ENCODE results near the gene LPP. TPM values are rescaled to one million over a fixed set of nuclear protein-coding genes. Genes with fewer than 3 reads are reported as not detected.

Gene LPP
- total RNA-seq, 1 experiment from 2014 or later: 54.0 TPM

DNA sequence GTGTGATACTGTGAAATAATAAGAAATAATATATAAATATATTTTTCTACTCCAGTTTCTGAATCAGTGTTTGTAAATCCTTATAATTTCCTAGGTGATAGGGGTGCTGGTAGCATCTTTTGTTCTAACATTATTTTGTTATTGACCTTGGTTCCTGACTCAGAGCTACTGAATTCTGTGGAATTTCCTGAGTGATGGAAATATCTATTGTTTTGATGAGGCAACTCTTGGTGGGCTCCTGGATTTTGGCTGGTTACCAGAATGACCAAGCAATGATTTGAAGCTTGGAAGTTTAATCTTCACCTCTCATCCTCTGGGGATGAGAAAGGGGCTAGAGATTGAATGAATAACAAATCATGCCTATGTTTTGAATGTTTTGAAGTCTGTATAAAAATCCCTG lies 377.3 kb downstream of the LPP start:
- Histone ChIP-seq H3K4me1 (ENCODE audit: control insufficient read depth in 1 of 2, insufficient read depth in 2 of 2, low read length in 2 of 2) (no peaks in the 10 kb centered on the region), H3K9me2 (ENCODE audit: insufficient read depth) (no peaks in the 10 kb centered on the region), H4K20me1 (ENCODE audit: insufficient read depth) (no peaks in the 10 kb centered on the region), H3K27ac (ENCODE audit: low read depth, low read length) (no peak overlapping the region), H3K9me3 (ENCODE audit: control insufficient read depth in 1 of 2, insufficient read depth in 1 of 2, low read depth in 1 of 2, low read length in 2 of 2) (no peaks in the 10 kb centered on the region), H3K79me2 (ENCODE audit: insufficient read depth, low read length) (no peaks in the 10 kb centered on the region), H3K36me3 (ENCODE audit: control insufficient read depth in 1 of 2, insufficient read depth in 2 of 2, low read length in 2 of 2) (no peaks in the 10 kb centered on the region), H3K27me3 (ENCODE audit: insufficient read depth, low read length) (no peaks in the 10 kb centered on the region), H2AFZ (ENCODE audit: low read depth, low read length, poor library complexity, severe bottlenecking) (no peak overlapping the region), H3K9ac (ENCODE audit: low read length) (no peak overlapping the region), H3K4me2 (ENCODE audit: low read length) (no peak overlapping the region), H3K4me3 (replicated peaks in 1 of 2; ENCODE audit: low read depth in 1 of 2, low read length in 2 of 2) (no peak overlapping the region)
- ChIA-PET CTCF (no interaction called here), POLR2A (no interaction called here), RAD21 (ENCODE audit: low non-redundant PET in 1 of 2, low total read pairs in 2 of 2, uncharacterized antibody in 2 of 2, unreplicated experiment in 2 of 2) (no interaction called here)
- no peak for DNase-seq (ENCODE audit: low read depth, low spot score)
- intact Hi-C loops (cut with micrococcal nuclease): loop anchor here (10.0 kb wide), 1 partner anchor 786 kb away; the partner anchor contains the start of gene BCL6
- no TSS peak for BruUV-seq (replicated peaks)
- TF ChIP-seq YY1 (IDR thresholded peaks at IDR 0.05; ENCODE audit: extremely low read depth, insufficient replicate concordance, low read depth, low read length) (no peak), CTCF (IDR thresholded peaks at IDR 0.05 in 2 of 3, conservative IDR thresholded peaks at IDR 0.05 in 1 of 3; ENCODE audit: borderline replicate concordance in 1 of 3, insufficient read depth in 1 of 3, low read depth in 2 of 3, low read length in 2 of 3) (no peak), SIN3A (IDR thresholded peaks at IDR 0.05; ENCODE audit: low read depth) (no peak), POLR2AphosphoS5 (IDR thresholded peaks at IDR 0.05; ENCODE audit: low read depth, low read length) (no peak), EGR1 (IDR thresholded peaks at IDR 0.05; ENCODE audit: low read depth) (no peak)
- no peak for ATAC-seq

- H3K9ac ChIP-seq (ENCODE audit: low read length): no peak overlapping the region
- no peaks in the 10 kb centered on the region for H4K20me1 ChIP-seq (ENCODE audit: insufficient read depth)
- H3K4me1 ChIP-seq (ENCODE audit: control insufficient read depth in 1 of 2, insufficient read depth in 2 of 2, low read length in 2 of 2): no peaks in the 10 kb centered on the region
- intact Hi-C loops (cut with micrococcal nuclease): loop anchor here (10.0 kb wide), 1 partner anchor 788 kb away; the partner anchor contains the start of gene BCL6
- DNase-seq (ENCODE audit: low read depth, low spot score) (no peak), ATAC-seq (no peak)
- no peak overlapping the region for H2AFZ ChIP-seq (ENCODE audit: low read depth, low read length, poor library complexity, severe bottlenecking)
- H3K9me3 ChIP-seq (ENCODE audit: control insufficient read depth in 1 of 2, insufficient read depth in 1 of 2, low read depth in 1 of 2, low read length in 2 of 2): no peaks in the 10 kb centered on the region
- ChIA-PET POLR2A (no interaction called here), RAD21 (ENCODE audit: low non-redundant PET in 1 of 2, low total read pairs in 2 of 2, uncharacterized antibody in 2 of 2, unreplicated experiment in 2 of 2) (no interaction called here), CTCF (no interaction called here)
- no peak overlapping the region for H3K4me2 ChIP-seq (ENCODE audit: low read length)
- no peaks in the 10 kb centered on the region for H3K79me2 ChIP-seq (ENCODE audit: insufficient read depth, low read length)
- no peaks in the 10 kb centered on the region for H3K36me3 ChIP-seq (ENCODE audit: control insufficient read depth in 1 of 2, insufficient read depth in 2 of 2, low read length in 2 of 2)
- no TSS peak for BruUV-seq (replicated peaks)
- no peak overlapping the region for H3K27ac ChIP-seq (ENCODE audit: low read depth, low read length)
- H3K4me3 ChIP-seq (replicated peaks in 1 of 2; ENCODE audit: low read depth in 1 of 2, low read length in 2 of 2): no peak overlapping the region
- no peaks in the 10 kb centered on the region for H3K9me2 ChIP-seq (ENCODE audit: insufficient read depth)
- no peaks in the 10 kb centered on the region for H3K27me3 ChIP-seq (ENCODE audit: insufficient read depth, low read length)
- no peak for TF ChIP-seq CTCF (IDR thresholded peaks at IDR 0.05 in 2 of 3, conservative IDR thresholded peaks at IDR 0.05 in 1 of 3; ENCODE audit: borderline replicate concordance in 1 of 3, insufficient read depth in 1 of 3, low read depth in 2 of 3, low read length in 2 of 3)
- no peak for TF ChIP-seq TCF7L2 (IDR thresholded peaks at IDR 0.05; ENCODE audit: borderline replicate concordance, extremely low read depth, insufficient read depth, insufficient read length)
- TF ChIP-seq CBX3 (IDR thresholded peaks at IDR 0.05; ENCODE audit: low read depth): no peak
- no peak for TF ChIP-seq YY1 (IDR thresholded peaks at IDR 0.05; ENCODE audit: extremely low read depth, insufficient replicate concordance, low read depth, low read length)
- TF ChIP-seq ZBTB33 (IDR thresholded peaks at IDR 0.05; ENCODE audit: extremely low read depth, insufficient replicate concordance, low read length): no peak
- TF ChIP-seq ZFX (IDR thresholded peaks at IDR 0.05): no peak
- no peak for TF ChIP-seq ELF1 (IDR thresholded peaks at IDR 0.05; ENCODE audit: borderline replicate concordance, low read depth)
- no peak for TF ChIP-seq SIN3A (IDR thresholded peaks at IDR 0.05; ENCODE audit: low read depth)
- no peak for TF ChIP-seq POLR2AphosphoS5 (IDR thresholded peaks at IDR 0.05; ENCODE audit: low read depth, low read length)
- no peak for TF ChIP-seq SP1 (IDR thresholded peaks at IDR 0.05; ENCODE audit: low read depth)
- no peak for TF ChIP-seq SRF (IDR thresholded peaks at IDR 0.05; ENCODE audit: low read depth)
Observed at GRCh38 chr3:188533172-188533571, 379.2 kb downstream of the LPP start.
